HEK293 (cell line): ENCODE measurements around the gene SPDYE3.
"Not testable (repeated sequence)": the region's sequence is repeated elsewhere in the genome, so short reads cannot be mapped to it uniquely, and the experiment has no call there.

Experiments
- CTCF ChIA-PET: fragments of 350-600 bp; formaldehyde crosslinking; extraction: SDS; loops from one replicate; lab custom pipeline; 2021; ENCODE audit warnings: antibody characterized with exemption; lab: Yijun Ruan, JAX
- POLR2A ChIA-PET: fragments of 300-600 bp; formaldehyde crosslinking; extraction: SDS; loops from one replicate; lab custom pipeline; 2020; ENCODE audit warnings: antibody characterized with exemption, inconsistent platforms; lab: Yijun Ruan, JAX
- H3K27ac ChIP-seq: fragments of 200-500 bp; sonication (Bioruptor generic); 2 replicates; pipeline ENCODE4 v1.5.1; 2014; ENCODE audit warnings: low read depth, low read length, control low read depth, inconsistent platforms; ENCODE audit errors: extremely low read depth
- H3K36me3 ChIP-seq, 2 experiments: fragments of 200-500 bp in 1 of 2; sonication (Bioruptor generic) in 1 of 2; 1 replicate in 1 of 2; 2 replicates in 1 of 2; pipeline ENCODE4 v1.5.1; 2014 to 2017; ENCODE audit warnings: inconsistent platforms in 2 of 2, low read length in 2 of 2; ENCODE audit not compliant: control insufficient read depth in 2 of 2, insufficient read depth in 1 of 2
- H3K4me1 ChIP-seq: fragments of 200-500 bp; sonication (Bioruptor generic); 2 replicates; pipeline ENCODE4 v1.5.1; 2014; ENCODE audit warnings: mild to moderate bottlenecking, low read length, inconsistent platforms; ENCODE audit not compliant: control insufficient read depth, insufficient read depth
- H3K4me3 ChIP-seq: 2 replicates; pipeline ENCODE4 v1.5.1; 2011; ENCODE audit warnings: low read depth, mild to moderate bottlenecking, control low read depth, low read length, moderate library complexity
- H3K9me3 ChIP-seq: fragments of 200-500 bp; sonication (Bioruptor generic); 2 replicates; pipeline ENCODE4 v1.5.1; 2014; ENCODE audit warnings: low read depth, low read length, inconsistent platforms; ENCODE audit not compliant: control insufficient read depth, insufficient read depth
- FEZF1 ChIP-seq: fragments of 450-650 bp; formaldehyde crosslinking; IDR thresholded peaks from 2 replicates; pipeline ENCODE4 v1.5.1; 2016; ENCODE audit warnings: missing biosample characterization, missing genetic modification characterization
- GLI2 ChIP-seq: fragments of 450-650 bp; formaldehyde crosslinking; IDR thresholded peaks from 2 replicates; pipeline ENCODE4; 2017; ENCODE audit warnings: missing biosample characterization, missing genetic modification characterization, low read depth, borderline replicate concordance
- GLIS1 ChIP-seq: fragments of 450-650 bp; formaldehyde crosslinking; IDR thresholded peaks from 2 replicates; pipeline ENCODE4 v1.5.1; 2016; ENCODE audit warnings: missing biosample characterization, missing genetic modification characterization
- IKZF3 ChIP-seq: fragments of 450-650 bp; IDR thresholded peaks from 2 replicates; pipeline ENCODE4 v1.5.0; 2018; ENCODE audit warnings: missing biosample characterization, mild to moderate bottlenecking, missing genetic modification characterization, moderate library complexity
- MYNN ChIP-seq: fragments of 450-650 bp; formaldehyde crosslinking; IDR thresholded peaks from 2 replicates; pipeline ENCODE4 v1.5.1; 2016; ENCODE audit warnings: missing biosample characterization, missing genetic modification characterization, borderline replicate concordance
- RBAK ChIP-seq: fragments of 450-650 bp; formaldehyde crosslinking; IDR thresholded peaks from 2 replicates; pipeline ENCODE4 v1.5.1; 2016; ENCODE audit warnings: missing biosample characterization, missing genetic modification characterization
- SP2 ChIP-seq: fragments of 450-650 bp; formaldehyde crosslinking; IDR thresholded peaks from 2 replicates; pipeline ENCODE4 v1.5.1; 2016; ENCODE audit warnings: missing biosample characterization, missing genetic modification characterization
- WT1 ChIP-seq: fragments of 450-650 bp; formaldehyde crosslinking; IDR thresholded peaks from 2 replicates; pipeline ENCODE4 v1.5.1; 2016; ENCODE audit warnings: missing biosample characterization, missing genetic modification characterization
- ZBTB20 ChIP-seq: fragments of 450-650 bp; formaldehyde crosslinking; IDR thresholded peaks from 2 replicates; pipeline ENCODE4 v1.5.1; 2016; ENCODE audit warnings: missing biosample characterization, missing genetic modification characterization
- ZIC2 ChIP-seq: fragments of 450-650 bp; formaldehyde crosslinking; IDR thresholded peaks from 2 replicates; pipeline ENCODE4 v1.5.1; 2016; ENCODE audit warnings: missing biosample characterization, missing genetic modification characterization
- ZNF175 ChIP-seq: fragments of 450-650 bp; formaldehyde crosslinking; IDR thresholded peaks from 2 replicates; pipeline ENCODE4 v1.5.1; 2016; ENCODE audit warnings: missing biosample characterization, missing genetic modification characterization
- ZNF2 ChIP-seq: fragments of 450-650 bp; formaldehyde crosslinking; IDR thresholded peaks from 2 replicates; pipeline ENCODE4 v1.5.1; 2016; ENCODE audit warnings: missing biosample characterization, missing genetic modification characterization
- ZNF292 ChIP-seq: fragments of 450-650 bp; formaldehyde crosslinking; IDR thresholded peaks from 2 replicates; pipeline ENCODE4 v1.5.1; 2016; ENCODE audit warnings: low read depth, missing biosample characterization, missing genetic modification characterization, borderline replicate concordance
- ZNF48 ChIP-seq: fragments of 450-650 bp; formaldehyde crosslinking; IDR thresholded peaks from 2 replicates; pipeline ENCODE4 v1.5.1; 2016; ENCODE audit warnings: missing biosample characterization, missing genetic modification characterization
- ZNF514 ChIP-seq: fragments of 450-650 bp; formaldehyde crosslinking; IDR thresholded peaks from 2 replicates; pipeline ENCODE4 v1.5.1; 2016; ENCODE audit warnings: missing biosample characterization, missing genetic modification characterization
- ZNF623 ChIP-seq: fragments of 450-650 bp; formaldehyde crosslinking; IDR thresholded peaks from 2 replicates; pipeline ENCODE4 v1.5.1; 2016; ENCODE audit warnings: missing biosample characterization, missing genetic modification characterization
- ZNF677 ChIP-seq: fragments of 450-650 bp; IDR thresholded peaks from 2 replicates; pipeline ENCODE4 v1.5.0; 2018; ENCODE audit warnings: missing biosample characterization, mild to moderate bottlenecking, missing genetic modification characterization, moderate library complexity
- TF ChIP-seq, protein P1 (sequence below): fragments of 450-650 bp; formaldehyde crosslinking; IDR thresholded peaks from 2 replicates; pipeline ENCODE4 v1.5.1; 2016; ENCODE audit warnings: missing biosample characterization, missing genetic modification characterization
- TF ChIP-seq, protein P2 (sequence below): fragments of 450-650 bp; formaldehyde crosslinking; IDR thresholded peaks from 2 replicates; pipeline ENCODE4 v1.5.1; 2016; ENCODE audit warnings: missing biosample characterization, missing genetic modification characterization, low read depth

SPDYE3 gene

DNA sequence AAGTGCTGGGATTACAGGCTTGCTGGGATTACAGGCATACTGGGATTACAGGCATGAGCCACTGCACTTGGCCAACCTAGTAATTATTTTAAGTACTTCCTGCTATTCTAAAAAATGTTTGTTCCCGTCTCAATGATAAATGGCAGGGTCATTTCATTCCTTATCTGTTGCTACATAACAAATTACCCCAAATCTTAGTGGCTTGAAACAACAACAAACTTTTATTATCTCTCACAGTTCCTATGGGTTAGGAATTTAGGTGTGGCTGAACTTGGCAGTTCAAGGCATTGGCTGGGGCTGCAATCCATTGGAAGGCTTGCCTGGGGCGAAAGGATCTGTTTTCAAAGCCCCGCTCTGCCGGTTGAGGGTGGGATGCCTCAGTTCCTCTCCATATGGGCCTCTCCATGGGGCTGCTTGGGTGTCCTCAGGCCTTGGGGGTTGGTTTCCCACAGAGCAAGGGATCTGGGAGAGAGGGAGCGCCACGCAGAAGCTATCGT, 42.8 kb upstream of the SPDYE3 start (continued):
- TF ChIP-seq ZNF2: peak; percentile 58; the same call in 1 of the 2 replicates
- TF ChIP-seq WT1 (tag by site-specific recombination): peak; percentile 68

DNA sequence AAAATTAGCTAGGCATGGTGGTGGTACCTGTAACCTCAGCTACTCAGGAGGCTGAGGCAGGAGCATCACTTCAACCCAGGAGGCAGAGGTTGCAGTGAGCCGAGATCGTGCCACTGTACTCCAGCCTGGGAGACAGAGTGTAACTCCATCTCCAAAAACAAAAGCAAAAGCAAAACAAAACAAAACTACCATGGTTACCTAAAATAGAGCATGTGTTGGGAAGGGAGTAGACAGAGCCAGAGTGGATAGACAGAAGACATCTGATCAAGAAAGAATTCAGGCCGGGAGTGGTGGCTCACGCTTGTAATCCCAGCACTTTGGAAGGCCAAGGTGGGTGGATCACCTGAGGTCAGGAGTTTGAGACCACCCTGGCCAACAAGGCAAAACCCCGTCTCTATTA, 41.7 kb upstream of the SPDYE3 start:
- H3K9me3 ChIP-seq, POLR2A ChIA-PET, H3K36me3 ChIP-seq: not testable (repeated sequence)
- TF ChIP-seq GLIS1 (tag by site-specific recombination): peak; percentile 24; the same call in 1 of the 2 replicates
- TF ChIP-seq, all 188 proteins: peak for 1; not testable (repeated sequence) for 187
- CTCF ChIA-PET: interaction anchor here (0.5 to 0.7 kb wide), 3 partner anchors 78 to 862 kb away, joined by 3 to 4 read pairs (median 3); no protein-coding TSS in a partner anchor
- not testable (repeated sequence) for H3K4me3 ChIP-seq, H3K4me1 ChIP-seq, H3K27ac ChIP-seq

DNA sequence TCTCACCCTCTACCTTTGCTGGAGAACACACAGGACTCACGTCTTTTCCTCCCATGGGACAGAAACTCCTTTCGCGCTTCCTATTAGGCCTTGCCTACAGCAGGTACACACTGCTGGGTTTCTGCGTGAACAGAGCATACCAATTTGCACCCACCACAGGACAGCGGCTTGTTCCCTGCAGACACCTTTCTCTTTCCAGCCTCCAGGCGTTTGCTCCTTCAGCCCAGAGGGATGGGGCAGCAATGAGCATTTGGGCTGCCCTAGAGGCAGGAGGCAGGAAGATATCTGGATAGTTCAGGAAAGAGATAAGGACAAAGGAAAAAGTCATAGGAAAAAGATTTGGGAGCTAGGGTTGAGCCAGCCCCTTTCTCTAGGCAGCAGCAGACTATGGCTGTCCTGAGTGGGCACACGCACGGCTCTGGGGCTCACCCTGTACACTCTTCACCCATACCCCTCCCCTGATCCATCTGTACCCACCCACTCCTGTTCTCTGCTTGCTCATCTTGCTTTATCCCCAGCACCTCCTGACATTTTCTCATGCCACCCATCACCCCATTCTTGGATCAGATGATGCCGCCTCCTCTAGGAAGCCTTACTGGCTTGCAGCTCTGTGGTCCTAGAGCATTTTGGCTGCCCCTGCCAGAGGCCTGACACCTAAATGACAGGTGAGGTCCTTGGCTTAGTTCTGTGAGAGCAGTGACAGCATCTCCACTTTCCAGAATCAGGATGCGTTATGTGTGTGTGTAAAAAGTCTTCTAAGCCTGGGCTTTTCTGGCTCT, 40.7 kb upstream of the SPDYE3 start:
- H3K4me1 ChIP-seq: peaks cover 3% of the 10 kb centered on the region; the same call in 1 of the 2 replicates
- TF ChIP-seq ZIC2 (tag by site-specific recombination) (peak; percentile 5; the same call in 1 of the 2 replicates), IKZF3 (tag by site-specific recombination) (0 out of 2 replicates have a peak, but pooled peaks have one; percentile 41), ZNF48 (tag by site-specific recombination) (no peak), ZNF623 (no peak), ZNF292 (tag by site-specific recombination) (no peak), ZNF514 (no peak), SP2 (tag by site-specific recombination) (no peak), RBAK (tag by site-specific recombination) (no peak), ZNF175 (tag by site-specific recombination) (no peak), MYNN (tag by site-specific recombination) (no peak), FEZF1 (tag by site-specific recombination) (no peak), ZNF677 (tag by site-specific recombination) (no peak), GLI2 (tag by site-specific recombination) (no peak), ZBTB20 (tag by site-specific recombination) (no peak)
- TF ChIP-seq, protein P1, sequence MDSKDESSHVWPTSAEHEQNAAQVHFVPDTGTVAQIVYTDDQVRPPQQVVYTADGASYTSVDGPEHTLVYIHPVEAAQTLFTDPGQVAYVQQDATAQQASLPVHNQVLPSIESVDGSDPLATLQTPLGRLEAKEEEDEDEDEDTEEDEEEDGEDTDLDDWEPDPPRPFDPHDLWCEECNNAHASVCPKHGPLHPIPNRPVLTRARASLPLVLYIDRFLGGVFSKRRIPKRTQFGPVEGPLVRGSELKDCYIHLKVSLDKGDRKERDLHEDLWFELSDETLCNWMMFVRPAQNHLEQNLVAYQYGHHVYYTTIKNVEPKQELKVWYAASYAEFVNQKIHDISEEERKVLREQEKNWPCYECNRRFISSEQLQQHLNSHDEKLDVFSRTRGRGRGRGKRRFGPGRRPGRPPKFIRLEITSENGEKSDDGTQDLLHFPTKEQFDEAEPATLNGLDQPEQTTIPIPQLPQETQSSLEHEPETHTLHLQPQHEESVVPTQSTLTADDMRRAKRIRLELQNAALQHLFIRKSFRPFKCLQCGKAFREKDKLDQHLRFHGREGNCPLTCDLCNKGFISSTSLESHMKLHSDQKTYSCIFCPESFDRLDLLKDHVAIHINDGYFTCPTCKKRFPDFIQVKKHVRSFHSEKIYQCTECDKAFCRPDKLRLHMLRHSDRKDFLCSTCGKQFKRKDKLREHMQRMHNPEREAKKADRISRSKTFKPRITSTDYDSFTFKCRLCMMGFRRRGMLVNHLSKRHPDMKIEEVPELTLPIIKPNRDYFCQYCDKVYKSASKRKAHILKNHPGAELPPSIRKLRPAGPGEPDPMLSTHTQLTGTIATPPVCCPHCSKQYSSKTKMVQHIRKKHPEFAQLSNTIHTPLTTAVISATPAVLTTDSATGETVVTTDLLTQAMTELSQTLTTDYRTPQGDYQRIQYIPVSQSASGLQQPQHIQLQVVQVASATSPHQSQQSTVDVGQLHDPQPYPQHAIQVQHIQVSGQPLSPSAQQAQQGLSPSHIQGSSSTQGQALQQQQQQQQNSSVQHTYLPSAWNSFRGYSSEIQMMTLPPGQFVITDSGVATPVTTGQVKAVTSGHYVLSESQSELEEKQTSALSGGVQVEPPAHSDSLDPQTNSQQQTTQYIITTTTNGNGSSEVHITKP (tag by site-specific recombination): peak; percentile 42
- TF ChIP-seq, protein P2, sequence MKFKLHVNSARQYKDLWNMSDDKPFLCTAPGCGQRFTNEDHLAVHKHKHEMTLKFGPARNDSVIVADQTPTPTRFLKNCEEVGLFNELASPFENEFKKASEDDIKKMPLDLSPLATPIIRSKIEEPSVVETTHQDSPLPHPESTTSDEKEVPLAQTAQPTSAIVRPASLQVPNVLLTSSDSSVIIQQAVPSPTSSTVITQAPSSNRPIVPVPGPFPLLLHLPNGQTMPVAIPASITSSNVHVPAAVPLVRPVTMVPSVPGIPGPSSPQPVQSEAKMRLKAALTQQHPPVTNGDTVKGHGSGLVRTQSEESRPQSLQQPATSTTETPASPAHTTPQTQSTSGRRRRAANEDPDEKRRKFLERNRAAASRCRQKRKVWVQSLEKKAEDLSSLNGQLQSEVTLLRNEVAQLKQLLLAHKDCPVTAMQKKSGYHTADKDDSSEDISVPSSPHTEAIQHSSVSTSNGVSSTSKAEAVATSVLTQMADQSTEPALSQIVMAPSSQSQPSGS (tag by site-specific recombination): no peak
- 0 out of 2 replicates have a peak overlapping the region, but pooled peaks have one; percentile 7 for H3K27ac ChIP-seq
- no peaks in the 10 kb centered on the region for H3K36me3 ChIP-seq
- ChIA-PET POLR2A (interaction anchor here (1.0 kb wide), 1 partner anchor 8 kb away, joined by 4 read pairs; no protein-coding TSS in a partner anchor), CTCF (interaction anchor here (0.6 kb wide), 1 partner anchor 859 kb away, joined by 3 read pairs; no protein-coding TSS in a partner anchor)
- no peak overlapping the region for H3K4me3 ChIP-seq
- no peaks in the 10 kb centered on the region for H3K9me3 ChIP-seq
